ENCODE data around the gene PRSS36. TPM values are rescaled to one million over a fixed set of nuclear protein-coding genes. Genes with fewer than 3 reads are reported as not detected.

Gene PRSS36
- polyA plus RNA-seq, 1 experiment: 0.24 TPM

GRCh38 chr16:31133046-31133501, 16.8 kb downstream of the PRSS36 start:
- Histone ChIP-seq H3K27ac (ENCODE audit: low read depth, low read length) (no peak overlapping the region), H3K9me3 (ENCODE audit: control insufficient read depth, insufficient read depth, low read length) (no peaks in the 10 kb centered on the region), H3K4me3 (ENCODE audit: low read depth, low read length) (no peak overlapping the region), H3K27me3 (ENCODE audit: control insufficient read depth, insufficient read depth, low read length) (peaks cover 2% of the 10 kb centered on the region)
- DNase-seq (ENCODE audit: low read depth, low spot score): no peak
- ChIA-PET POLR2A (interaction anchor here (1.7 to 1.8 kb wide), 2 partner anchors 9 to 15 kb away, joined by 3 to 4 read pairs; partner anchors contain the start of gene KAT8), CTCF (interaction anchor here (1.8 kb wide), 1 partner anchor 9 kb away, joined by 13 read pairs; no protein-coding TSS in a partner anchor)
- TF ChIP-seq CTCF (IDR thresholded peaks at IDR 0.05; ENCODE audit: low read depth, low read length): no peak

- TF ChIP-seq CTCF (IDR thresholded peaks at IDR 0.05; ENCODE audit: low read depth, low read length): no peak
- Histone ChIP-seq H3K9me3 (ENCODE audit: control insufficient read depth, insufficient read depth, low read length) (no peaks in the 10 kb centered on the region), H3K4me3 (ENCODE audit: low read depth, low read length) (no peak overlapping the region), H3K27me3 (ENCODE audit: control insufficient read depth, insufficient read depth, low read length) (peaks cover 2% of the 10 kb centered on the region), H3K27ac (ENCODE audit: low read depth, low read length) (no peak overlapping the region)
- ChIA-PET POLR2A (interaction anchor here (1.3 to 1.7 kb wide), 2 partner anchors 10 to 15 kb away, joined by 3 read pairs; partner anchors contain the start of gene KAT8), CTCF (interaction anchor here (1.8 kb wide), 1 partner anchor 10 kb away, joined by 13 read pairs; no protein-coding TSS in a partner anchor)
- DNase-seq (ENCODE audit: low read depth, low spot score): no peak
These were observed 17.4 kb downstream of the PRSS36 start for GRCh38 chr16:31132303-31132979.

- H3K9me3 ChIP-seq (ENCODE audit: control insufficient read depth, insufficient read depth, low read length): no peaks in the 10 kb centered on the region
- DNase-seq (ENCODE audit: low read depth, low spot score): no peak
- H3K27me3 ChIP-seq (ENCODE audit: control insufficient read depth, insufficient read depth, low read length): peaks cover 2% of the 10 kb centered on the region
- CTCF ChIA-PET: no interaction called here
- no peak for TF ChIP-seq CTCF (IDR thresholded peaks at IDR 0.05; ENCODE audit: low read depth, low read length)
- no peak overlapping the region for H3K4me3 ChIP-seq (ENCODE audit: low read depth, low read length)
- POLR2A ChIA-PET: interaction anchor here (1.3 to 1.7 kb wide), 2 partner anchors 10 to 15 kb away, joined by 3 read pairs; partner anchors contain the start of gene KAT8
- no peak overlapping the region for H3K27ac ChIP-seq (ENCODE audit: low read depth, low read length)
These were observed 18.0 kb downstream of the PRSS36 start for GRCh38 chr16:31131841-31132271.

- Histone ChIP-seq H3K4me3 (ENCODE audit: low read depth, low read length) (no peak overlapping the region), H3K27me3 (ENCODE audit: control insufficient read depth, insufficient read depth, low read length) (peaks cover 2% of the 10 kb centered on the region), H3K9me3 (ENCODE audit: control insufficient read depth, insufficient read depth, low read length) (no peaks in the 10 kb centered on the region), H3K27ac (ENCODE audit: low read depth, low read length) (no peak overlapping the region)
- POLR2A ChIA-PET: interaction anchor here (1.3 to 1.7 kb wide), 2 partner anchors 11 to 14 kb away, joined by 3 read pairs; partner anchors contain the start of gene KAT8
- TF ChIP-seq CTCF (IDR thresholded peaks at IDR 0.05; ENCODE audit: low read depth, low read length): no peak
- no peak for DNase-seq (ENCODE audit: low read depth, low spot score)
- CTCF ChIA-PET: no interaction called here
These were observed 18.4 kb downstream of the PRSS36 start for GRCh38 chr16:31131416-31131815.

GRCh38 chr16:31130899-31131298, 19.0 kb downstream of the PRSS36 start:
- no peak for TF ChIP-seq CTCF (IDR thresholded peaks at IDR 0.05; ENCODE audit: low read depth, low read length)
- H3K9me3 ChIP-seq (ENCODE audit: control insufficient read depth, insufficient read depth, low read length): no peaks in the 10 kb centered on the region
- DNase-seq (ENCODE audit: low read depth, low spot score): no peak
- H3K27me3 ChIP-seq (ENCODE audit: control insufficient read depth, insufficient read depth, low read length): peaks cover 2% of the 10 kb centered on the region
- POLR2A ChIA-PET: no interaction called here
- H3K4me3 ChIP-seq (ENCODE audit: low read depth, low read length): no peak overlapping the region
- CTCF ChIA-PET: interaction anchor here (1.3 kb wide), 1 partner anchor 12 kb away, joined by 4 read pairs; no protein-coding TSS in a partner anchor
- no peak overlapping the region for H3K27ac ChIP-seq (ENCODE audit: low read depth, low read length)

Measured in AG04450 (cell line).